ENCODE results near the gene TMEM175.

DNA sequence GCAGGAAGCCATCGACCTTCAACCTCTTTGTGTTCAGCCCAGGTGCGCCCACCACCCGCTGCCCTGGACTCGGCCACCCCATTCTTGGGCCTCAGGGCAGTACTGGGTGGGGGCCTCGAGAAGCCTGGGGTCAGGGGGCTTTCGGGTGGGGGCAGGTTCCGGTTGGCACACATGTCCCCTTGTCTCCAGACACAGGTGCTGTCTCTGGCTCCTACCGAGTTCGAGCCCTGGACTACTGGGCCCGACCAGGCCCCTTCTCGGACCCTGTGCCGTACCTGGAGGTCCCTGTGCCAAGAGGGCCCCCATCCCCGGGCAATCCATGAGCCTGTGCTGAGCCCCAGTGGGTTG is 71.8 kb downstream of the TMEM175 start:
- TF ChIP-seq, protein P1, sequence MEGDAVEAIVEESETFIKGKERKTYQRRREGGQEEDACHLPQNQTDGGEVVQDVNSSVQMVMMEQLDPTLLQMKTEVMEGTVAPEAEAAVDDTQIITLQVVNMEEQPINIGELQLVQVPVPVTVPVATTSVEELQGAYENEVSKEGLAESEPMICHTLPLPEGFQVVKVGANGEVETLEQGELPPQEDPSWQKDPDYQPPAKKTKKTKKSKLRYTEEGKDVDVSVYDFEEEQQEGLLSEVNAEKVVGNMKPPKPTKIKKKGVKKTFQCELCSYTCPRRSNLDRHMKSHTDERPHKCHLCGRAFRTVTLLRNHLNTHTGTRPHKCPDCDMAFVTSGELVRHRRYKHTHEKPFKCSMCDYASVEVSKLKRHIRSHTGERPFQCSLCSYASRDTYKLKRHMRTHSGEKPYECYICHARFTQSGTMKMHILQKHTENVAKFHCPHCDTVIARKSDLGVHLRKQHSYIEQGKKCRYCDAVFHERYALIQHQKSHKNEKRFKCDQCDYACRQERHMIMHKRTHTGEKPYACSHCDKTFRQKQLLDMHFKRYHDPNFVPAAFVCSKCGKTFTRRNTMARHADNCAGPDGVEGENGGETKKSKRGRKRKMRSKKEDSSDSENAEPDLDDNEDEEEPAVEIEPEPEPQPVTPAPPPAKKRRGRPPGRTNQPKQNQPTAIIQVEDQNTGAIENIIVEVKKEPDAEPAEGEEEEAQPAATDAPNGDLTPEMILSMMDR (conservative IDR thresholded peaks at IDR 0.05; ENCODE audit: low read length) = no peak
- TF ChIP-seq EZH2phosphoT487 (IDR thresholded peaks at IDR 0.05; ENCODE audit: borderline replicate concordance) = no peak

All from Loucy (cell line).